Mucosa of descending colon (tissue), 3 donors: ENCODE data around the gene CHD2. TPM values are rescaled to one million over a fixed set of nuclear protein-coding genes. Genes with fewer than 3 reads are reported as not detected.

ENCODE experiments used
- ATAC-seq: fragments of 200-7000 bp; cut with Tn5 transposase; one replicate; pipeline ENCODE4 v1.9.1; 2020; ENCODE audit warnings: mild to moderate bottlenecking, moderate library complexity
- DNase-seq, 3 donors: peaks; one replicate each; pipeline ENCODE4 v3.0.0-alpha.2; 2020
- H3K36me3 ChIP-seq: fragments of 200-600 bp; one replicate; pipeline ENCODE4 v1.8.0; 2021; ENCODE audit warnings: low read depth, mild to moderate bottlenecking
- H3K4me1 ChIP-seq: fragments of 200-600 bp; one replicate; pipeline ENCODE4 v1.8.0; 2021; ENCODE audit warnings: low read depth, mild to moderate bottlenecking
- H3K4me3 ChIP-seq: fragments of 200-600 bp; one replicate; pipeline ENCODE4 v1.8.0; 2021; ENCODE audit warnings: mild to moderate bottlenecking
- H3K9me3 ChIP-seq: fragments of 200-600 bp; one replicate; pipeline ENCODE4 v1.8.0; 2021; ENCODE audit warnings: mild to moderate bottlenecking
- intact Hi-C, 2 donors: fragments of 100-400 bp; cut with DNase I in 1 of 2; cut with micrococcal nuclease in 1 of 2; formaldehyde crosslinking; loops; one replicate each; pipeline versions ENCODE4 v1.11.0 to v1.11.1; 2022; cut with DNase I, micrococcal nuclease
- total RNA-seq, 3 donors: library from RNA; stranded (reverse); fragmentation: NEBNext Ultra II Directional in 2 of 3; extraction: Animal tissue kit (Norgen Biotek cat#: 25700) in 2 of 3; gene quantifications; one replicate each; pipeline versions ENCODE4 v1.2.1 to v1.2.4, GENCODE V29; 2021 to 2023
- TF ChIP-seq, protein P1 (sequence below): fragments of 200-600 bp; IDR thresholded peaks from one replicate; pipeline ENCODE4 v1.8.0; 2022; ENCODE audit warnings: antibody characterized with exemption, mild to moderate bottlenecking
- donor health status: DM: no; HTN: no; CAD: no; lungs with moderate emphysema.
- donor health status: DM: no; HTN: no; CAD: no.
- donor health status: DM: no; HTN: yes; CAD: no.

The CHD2 gene
- total RNA-seq, 3 donors from 2014 or later = 86.2 to 128 (median 110) TPM

DNA sequence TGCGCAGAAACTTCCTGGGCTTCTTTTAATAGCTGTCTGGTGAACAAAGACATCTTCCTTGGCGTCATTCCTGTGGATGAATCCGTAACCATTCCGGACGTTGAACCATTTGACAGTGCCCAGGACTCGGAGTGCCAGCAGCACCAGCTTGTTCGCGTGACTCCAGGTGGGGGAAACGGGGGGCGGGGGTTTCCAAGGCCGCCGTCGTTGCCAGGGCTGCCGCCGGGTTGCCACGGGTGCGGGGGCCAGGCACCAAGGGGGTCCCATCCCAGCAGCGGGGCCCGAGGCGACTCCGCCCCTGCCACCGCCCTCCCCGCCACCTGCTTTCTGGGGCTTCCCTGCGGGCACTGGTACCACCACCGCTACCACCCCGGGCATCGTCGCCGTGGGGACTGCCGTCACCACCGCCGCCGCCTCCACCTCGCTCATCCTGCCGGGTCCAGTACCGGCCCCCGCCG lies 166.1 kb downstream of the CHD2 start:
- no peaks in the 10 kb centered on the region for H3K9me3 ChIP-seq
- H3K4me3 ChIP-seq = no peak overlapping the region
- H3K4me1 ChIP-seq = peaks cover 8% of the 10 kb centered on the region
- TF ChIP-seq, protein P1, sequence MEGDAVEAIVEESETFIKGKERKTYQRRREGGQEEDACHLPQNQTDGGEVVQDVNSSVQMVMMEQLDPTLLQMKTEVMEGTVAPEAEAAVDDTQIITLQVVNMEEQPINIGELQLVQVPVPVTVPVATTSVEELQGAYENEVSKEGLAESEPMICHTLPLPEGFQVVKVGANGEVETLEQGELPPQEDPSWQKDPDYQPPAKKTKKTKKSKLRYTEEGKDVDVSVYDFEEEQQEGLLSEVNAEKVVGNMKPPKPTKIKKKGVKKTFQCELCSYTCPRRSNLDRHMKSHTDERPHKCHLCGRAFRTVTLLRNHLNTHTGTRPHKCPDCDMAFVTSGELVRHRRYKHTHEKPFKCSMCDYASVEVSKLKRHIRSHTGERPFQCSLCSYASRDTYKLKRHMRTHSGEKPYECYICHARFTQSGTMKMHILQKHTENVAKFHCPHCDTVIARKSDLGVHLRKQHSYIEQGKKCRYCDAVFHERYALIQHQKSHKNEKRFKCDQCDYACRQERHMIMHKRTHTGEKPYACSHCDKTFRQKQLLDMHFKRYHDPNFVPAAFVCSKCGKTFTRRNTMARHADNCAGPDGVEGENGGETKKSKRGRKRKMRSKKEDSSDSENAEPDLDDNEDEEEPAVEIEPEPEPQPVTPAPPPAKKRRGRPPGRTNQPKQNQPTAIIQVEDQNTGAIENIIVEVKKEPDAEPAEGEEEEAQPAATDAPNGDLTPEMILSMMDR = no peak
- no peak for DNase-seq
- intact Hi-C loops = no loop called here
- no peak for ATAC-seq
- no peaks in the 10 kb centered on the region for H3K36me3 ChIP-seq

DNA sequence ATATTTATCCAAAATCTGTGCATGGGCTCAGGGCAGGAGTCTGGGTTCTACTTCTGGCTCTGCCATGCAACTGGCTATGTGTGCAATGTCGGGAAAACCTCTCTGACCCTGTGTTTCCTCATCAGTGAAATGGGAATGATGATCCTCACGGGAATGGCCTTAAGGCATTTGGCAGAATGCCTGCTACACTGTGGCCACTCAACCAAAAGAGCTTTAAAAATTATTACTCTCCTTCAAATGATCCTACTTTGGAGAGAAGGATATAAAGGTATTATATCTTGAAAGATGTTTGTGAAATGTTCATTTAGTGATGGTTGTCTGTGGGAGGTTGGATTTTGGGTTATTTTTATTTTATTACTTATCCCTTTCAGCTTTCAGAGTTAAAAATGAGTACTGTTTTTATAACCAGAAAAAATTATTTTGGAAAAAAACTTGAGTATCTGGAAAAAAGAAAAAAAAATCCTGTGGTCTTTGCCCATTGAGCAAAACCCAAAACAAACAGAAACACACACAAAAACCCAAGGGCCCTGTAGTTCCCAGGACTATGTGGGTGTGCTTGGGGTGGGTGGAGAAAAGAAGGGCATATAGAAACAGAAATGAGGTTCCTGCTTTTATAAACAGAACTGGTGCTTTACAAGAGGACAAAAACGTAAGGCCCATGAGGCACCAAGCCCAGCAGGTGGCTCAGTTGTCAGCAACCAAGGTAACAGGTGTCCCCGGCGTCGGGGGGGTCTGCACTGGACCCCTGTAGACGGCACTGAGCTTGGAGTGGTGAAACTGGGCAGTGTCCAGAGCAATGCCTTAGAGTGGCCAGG lies 166.9 kb downstream of the CHD2 start:
- H3K9me3 ChIP-seq = no peaks in the 10 kb centered on the region
- intact Hi-C loops = no loop called here
- H3K4me1 ChIP-seq = peaks cover 4% of the 10 kb centered on the region
- DNase-seq (no peak), ATAC-seq (no peak)
- no peaks in the 10 kb centered on the region for H3K36me3 ChIP-seq
- H3K4me3 ChIP-seq = no peak overlapping the region
- TF ChIP-seq, protein P1 = no peak

DNA sequence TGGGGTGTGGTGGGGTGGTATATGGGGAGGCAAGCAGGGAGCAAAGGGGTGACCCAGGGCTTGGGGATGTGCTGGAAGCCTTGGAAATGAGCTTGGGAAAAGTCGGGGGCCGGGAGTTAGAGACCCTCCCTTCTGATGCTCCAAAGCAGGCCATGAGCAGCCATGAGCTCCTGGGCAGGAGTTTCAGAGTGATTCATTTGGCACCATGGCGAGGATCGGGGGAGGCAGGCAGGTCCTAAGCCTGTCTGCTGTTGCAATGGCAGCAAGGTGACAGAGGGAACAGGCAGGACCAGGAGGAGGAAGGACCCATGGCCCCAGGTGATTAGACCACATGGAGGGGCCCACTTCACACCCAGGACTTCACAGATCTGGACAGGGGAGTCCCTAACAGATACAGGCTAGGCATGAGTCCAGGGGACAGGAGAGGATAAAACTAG lies 167.5 kb downstream of the CHD2 start:
- no peak for ATAC-seq
- no peak for DNase-seq
- H3K9me3 ChIP-seq = no peaks in the 10 kb centered on the region
- TF ChIP-seq, protein P1 = no peak
- H3K4me1 ChIP-seq = peaks cover 4% of the 10 kb centered on the region
- H3K36me3 ChIP-seq = no peaks in the 10 kb centered on the region
- intact Hi-C loops = no loop called here
- H3K4me3 ChIP-seq = no peak overlapping the region

DNA sequence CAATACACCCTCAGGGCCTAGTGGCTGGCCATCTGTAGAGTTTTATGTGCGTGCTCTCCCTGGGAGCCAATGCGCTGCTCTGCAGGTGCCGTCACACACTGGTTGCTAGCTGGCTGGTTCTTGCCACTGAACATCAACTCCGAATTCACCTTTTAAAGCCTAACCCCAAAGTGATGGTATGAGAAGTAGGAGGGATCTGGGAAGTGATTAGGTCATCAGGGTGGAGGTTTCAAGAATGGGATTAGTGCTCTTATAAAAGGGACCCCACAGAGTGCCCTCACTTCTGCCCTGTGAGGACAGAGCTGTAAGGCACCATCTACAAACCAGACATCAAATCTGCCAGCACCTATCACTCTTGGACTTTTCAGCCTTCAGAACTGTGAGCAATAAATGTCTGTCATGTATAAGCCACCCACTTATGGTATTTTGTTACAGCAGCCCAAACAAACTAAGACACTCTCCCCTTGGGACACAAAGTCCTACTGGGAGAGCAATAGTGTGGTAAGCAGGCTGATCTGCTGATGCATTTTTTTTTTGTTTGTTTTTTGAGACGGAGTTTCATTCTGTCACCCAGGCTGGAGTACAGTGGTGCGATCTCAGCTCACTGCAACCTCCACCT lies 168.6 kb downstream of the CHD2 start:
- no peak for ATAC-seq
- DNase-seq = no peak
- Histone ChIP-seq H3K4me1 (no peaks in the 10 kb centered on the region), H3K9me3 (no peaks in the 10 kb centered on the region), H3K36me3 (no peaks in the 10 kb centered on the region), H3K4me3 (no peak overlapping the region)
- TF ChIP-seq, protein P1 = no peak
- intact Hi-C loops = no loop called here

DNA sequence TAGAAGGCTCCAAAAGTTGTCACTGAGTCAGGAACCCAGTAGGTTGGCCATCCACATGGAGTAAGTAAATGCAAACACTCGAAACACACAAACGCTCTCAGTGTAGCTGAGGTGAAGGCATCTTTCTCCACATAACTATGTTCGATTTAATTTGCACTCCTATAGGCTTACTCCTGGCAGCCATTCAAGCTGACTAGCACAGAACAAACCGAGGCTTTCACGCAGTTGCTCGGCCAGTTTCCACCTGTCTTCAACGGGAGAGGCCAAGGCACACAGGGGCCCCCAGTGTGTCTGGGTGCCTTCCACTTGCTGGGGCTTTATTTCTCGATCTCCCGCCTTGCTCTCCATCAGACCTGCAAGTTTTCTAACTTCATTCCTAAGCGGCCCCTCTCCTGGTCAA lies 170.0 kb downstream of the CHD2 start:
- Histone ChIP-seq H3K9me3 (no peaks in the 10 kb centered on the region), H3K4me1 (no peaks in the 10 kb centered on the region), H3K4me3 (no peak overlapping the region), H3K36me3 (no peaks in the 10 kb centered on the region)
- TF ChIP-seq, protein P1 = no peak
- intact Hi-C loops = no loop called here
- DNase-seq = no peak
- ATAC-seq = no peak
